GM12891 (cell line): Measurements from ENCODE around the gene TP53I11.

Experiments
- DNase-seq: peaks from one replicate; pipeline ENCODE4 v3.0.0; 2011; ENCODE audit warnings: low spot score; ENCODE audit not compliant: insufficient read length
- FAIRE-seq: peaks from 2 replicates; lab custom pipeline; 2011; peaks lifted over from hg19 to GRCh38; lab: Jason Lieb, UNC
- PAX5 ChIP-seq: IDR thresholded peaks from 2 replicates; pipeline ENCODE4 v1.6.1; 2011; ENCODE audit warnings: low read length, moderate library complexity, mild to moderate bottlenecking; ENCODE audit not compliant: insufficient read depth, severe bottlenecking
- POLR2A ChIP-seq: IDR thresholded peaks from 2 replicates; pipeline ENCODE4 v1.6.1; 2011; ENCODE audit warnings: low read depth, low read length, control low read depth
- POLR2AphosphoS5 ChIP-seq: IDR thresholded peaks from 2 replicates; pipeline ENCODE4 v1.6.1; 2011; ENCODE audit warnings: low read depth, low read length, control low read depth
- POU2F2 ChIP-seq: IDR thresholded peaks from 2 replicates; pipeline ENCODE4 v1.6.1; 2011; ENCODE audit warnings: low read depth, mild to moderate bottlenecking, control low read depth, low read length, moderate library complexity
- SPI1 ChIP-seq: IDR thresholded peaks from 2 replicates; pipeline ENCODE4 v1.6.1; 2011; ENCODE audit warnings: low read depth, low read length, control low read depth
- TAF1 ChIP-seq: IDR thresholded peaks from 2 replicates; pipeline ENCODE4 v1.6.1; 2011; ENCODE audit warnings: low read depth, low read length, control low read depth

TP53I11 gene

DNA sequence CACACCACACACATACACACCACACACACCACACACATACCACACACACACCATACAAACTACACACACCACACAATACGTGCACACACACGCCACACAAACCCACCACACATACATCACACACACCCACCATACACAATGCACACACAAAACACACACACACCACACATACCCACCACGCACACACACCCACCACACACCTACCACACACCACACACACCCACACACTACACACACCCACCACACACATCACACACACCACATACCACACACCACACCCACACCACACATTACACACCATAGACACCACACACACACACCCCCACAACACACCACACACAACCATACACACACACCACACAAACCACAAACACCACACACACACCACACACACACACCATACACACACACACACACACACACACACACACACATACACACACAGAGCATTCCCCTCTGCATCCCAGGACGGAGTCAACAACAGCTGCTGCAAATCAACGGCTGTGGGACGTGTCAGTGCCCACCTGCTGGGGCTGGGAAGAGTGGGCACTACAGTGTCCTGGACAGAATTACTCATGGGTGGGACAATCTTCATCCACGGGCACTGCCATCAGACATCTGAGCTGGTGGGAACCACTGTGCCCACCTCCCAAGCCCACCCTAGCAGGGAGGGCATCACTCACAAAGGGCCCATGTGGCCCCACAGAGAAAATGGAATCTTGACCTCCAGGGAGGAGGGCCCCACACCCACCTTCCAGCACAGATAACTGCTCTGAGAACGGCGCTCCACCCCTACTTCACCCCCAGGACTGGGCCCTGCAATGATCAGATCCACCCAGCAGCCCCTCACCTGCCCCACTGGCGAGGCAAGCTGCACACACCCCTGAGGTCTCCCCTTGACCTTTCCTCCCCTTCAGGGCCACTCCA, 8.4 kb downstream of the TP53I11 start:
- TF ChIP-seq POU2F2 = no peak
- peak; percentile 91 for FAIRE-seq
- DNase-seq = no peak

DNA sequence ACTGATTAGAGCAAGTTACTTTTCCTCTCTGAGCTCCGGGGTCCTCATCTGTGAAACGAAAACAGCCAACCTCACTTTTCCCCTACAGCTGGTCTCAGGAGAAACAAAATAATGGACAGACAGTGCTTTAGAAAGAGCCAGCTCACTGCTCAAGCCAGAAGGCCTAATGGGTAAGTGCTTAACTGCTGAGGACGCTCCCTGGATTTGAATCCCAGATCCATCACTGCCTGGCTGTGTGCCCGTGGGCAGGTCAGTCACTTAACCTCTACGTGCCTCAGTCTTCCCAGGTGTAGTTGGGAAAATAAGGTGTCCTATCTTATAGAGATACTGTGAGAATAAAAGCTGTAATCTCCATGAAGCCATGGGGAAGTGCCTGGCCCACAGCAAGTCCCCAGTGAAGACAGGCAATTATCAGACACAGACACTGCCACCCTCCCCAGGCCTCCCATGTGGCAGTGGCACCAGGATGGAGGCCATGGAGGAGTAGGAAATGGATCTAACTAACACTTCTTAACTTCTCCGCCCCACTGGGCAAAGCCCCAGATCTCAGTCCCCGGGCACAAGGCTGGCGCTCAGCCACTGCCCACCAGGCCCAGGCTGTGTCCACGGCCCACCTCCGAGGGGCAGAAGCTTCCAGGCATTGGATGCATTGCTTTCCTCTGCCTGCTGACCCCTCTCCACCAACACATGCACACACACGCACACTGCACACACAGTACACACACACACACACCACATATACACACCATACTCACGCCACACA, 9.2 kb downstream of the TP53I11 start:
- DNase-seq (no peak), FAIRE-seq (no peak)
- no peak for TF ChIP-seq POLR2AphosphoS5
- TF ChIP-seq PAX5 = no peak
- TF ChIP-seq TAF1 = no peak
- no peak for TF ChIP-seq SPI1
- no peak for TF ChIP-seq POU2F2
- no peak for TF ChIP-seq POLR2A

DNA sequence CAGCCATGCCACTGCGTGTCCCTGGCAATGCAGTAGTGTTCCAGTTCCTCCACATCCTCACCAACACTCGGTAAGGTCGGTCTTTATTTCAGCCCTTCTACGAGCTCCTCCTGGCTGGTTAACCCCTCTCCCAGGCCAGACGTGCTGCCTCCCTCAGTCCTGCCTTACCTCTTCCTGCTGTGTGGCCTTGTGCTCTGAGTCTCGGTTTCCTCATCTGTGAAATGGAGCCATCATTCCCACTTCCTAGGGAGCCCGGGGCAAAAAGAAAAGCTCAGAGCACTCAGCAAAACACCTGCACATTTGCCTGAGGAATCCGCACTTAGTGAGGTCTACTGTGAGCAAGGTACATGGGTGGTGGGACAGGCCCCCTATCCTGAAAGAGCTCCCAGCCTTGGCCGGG, 9.8 kb downstream of the TP53I11 start:
- TF ChIP-seq SPI1 = no peak
- TF ChIP-seq POLR2AphosphoS5 = no peak
- TF ChIP-seq POLR2A = no peak
- TF ChIP-seq TAF1 = no peak
- TF ChIP-seq PAX5 = no peak
- TF ChIP-seq POU2F2 = no peak
- no peak for DNase-seq

DNA sequence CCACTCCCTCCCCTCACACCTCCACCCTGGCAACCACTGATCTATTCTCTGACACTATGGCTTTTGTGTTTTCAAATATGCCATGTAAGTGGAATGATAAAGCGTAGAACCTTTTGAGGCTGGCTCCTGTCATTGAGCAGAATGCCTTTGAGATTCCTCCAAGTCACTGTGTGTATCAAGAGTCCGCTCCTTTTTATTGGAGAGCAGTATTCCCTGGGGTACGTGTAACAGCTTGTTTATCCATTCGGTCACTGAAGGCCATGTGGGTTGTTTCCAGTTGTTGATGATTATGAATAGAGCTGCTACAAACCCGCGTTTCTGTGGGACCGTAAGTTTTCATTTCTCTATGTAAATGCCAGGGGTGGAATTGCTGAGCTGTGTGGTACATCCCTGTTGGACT, 10.3 kb downstream of the TP53I11 start:
- FAIRE-seq (no peak), DNase-seq (no peak)
- TF ChIP-seq PAX5 (no peak), POLR2AphosphoS5 (no peak), SPI1 (no peak), TAF1 (no peak), POU2F2 (no peak), POLR2A (no peak)

More for the DNA sequence above, 9.8 kb downstream of the TP53I11 start:
- no peak for FAIRE-seq

DNA sequence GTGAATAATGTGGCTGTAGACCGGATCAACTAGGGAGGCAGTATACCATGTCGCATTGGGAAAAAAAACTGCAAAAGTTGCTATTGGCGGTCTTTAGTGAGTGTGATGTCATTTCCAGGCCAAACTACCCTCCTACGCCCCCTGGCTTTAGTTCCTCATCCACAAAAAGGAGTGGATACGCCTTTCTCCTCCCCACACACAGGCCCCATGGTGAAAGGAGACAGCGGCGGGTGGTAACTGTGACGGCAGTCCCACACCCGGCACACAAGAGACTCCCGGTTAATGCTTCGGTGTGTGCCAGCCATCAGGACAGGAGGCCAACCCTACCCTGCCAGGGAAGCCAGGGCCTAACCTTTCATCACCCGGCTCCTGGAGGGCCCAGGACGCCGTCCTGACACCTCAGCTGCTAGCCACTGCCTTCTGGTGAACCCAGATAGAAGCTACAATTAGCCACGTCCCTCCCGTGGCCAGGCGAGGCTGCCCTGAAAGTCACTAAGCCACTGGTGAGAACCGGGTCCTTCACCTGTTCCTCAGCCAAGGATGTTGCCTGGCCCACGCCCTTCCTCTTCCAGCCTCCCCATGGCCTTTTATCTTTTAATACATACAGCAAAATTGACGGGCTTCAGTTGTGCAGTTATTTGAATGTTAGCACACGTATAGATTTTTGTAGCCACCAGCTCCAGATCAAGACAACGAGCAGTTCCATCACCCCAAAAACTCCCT, 10.8 kb downstream of the TP53I11 start:
- TF ChIP-seq SPI1 (no peak), POLR2A (no peak), TAF1 (no peak), PAX5 (no peak), POU2F2 (no peak), POLR2AphosphoS5 (no peak)
- DNase-seq (no peak), FAIRE-seq (no peak)

DNA sequence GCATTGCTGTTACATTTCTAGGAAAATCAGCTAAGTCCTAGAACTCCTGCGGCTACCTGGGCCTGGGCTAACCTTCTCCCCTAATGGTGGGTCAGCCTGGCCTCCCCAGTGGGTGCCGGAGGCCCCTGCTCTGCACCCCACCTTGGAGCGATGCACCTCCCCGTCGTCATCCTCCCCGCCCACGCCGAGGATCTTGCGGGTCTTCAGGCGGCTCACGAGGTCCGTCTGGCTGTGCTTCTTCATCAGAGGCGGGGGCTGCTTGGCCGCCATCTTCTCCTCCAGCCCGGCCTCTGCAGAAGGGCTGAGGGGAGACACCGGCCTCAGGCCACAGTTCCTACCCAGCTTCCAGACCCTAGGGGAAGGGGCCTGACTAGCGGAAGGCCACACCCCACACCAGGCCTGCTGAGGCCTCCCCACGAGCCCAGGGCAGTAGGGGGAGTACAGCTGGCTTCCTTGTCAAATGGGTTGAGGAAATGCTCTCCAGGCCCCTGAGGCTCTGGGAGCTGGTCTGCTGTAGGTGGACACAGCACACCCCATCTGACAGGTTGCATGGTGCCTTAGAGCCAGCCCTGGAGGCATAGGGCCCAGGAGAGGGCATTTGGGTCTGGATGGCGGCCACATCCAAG, 12.5 kb downstream of the TP53I11 start:
- no peak for FAIRE-seq
- no peak for TF ChIP-seq POLR2A
- no peak for TF ChIP-seq PAX5
- no peak for TF ChIP-seq SPI1
- no peak for TF ChIP-seq POU2F2
- TF ChIP-seq TAF1 = no peak
- TF ChIP-seq POLR2AphosphoS5 = no peak

DNA sequence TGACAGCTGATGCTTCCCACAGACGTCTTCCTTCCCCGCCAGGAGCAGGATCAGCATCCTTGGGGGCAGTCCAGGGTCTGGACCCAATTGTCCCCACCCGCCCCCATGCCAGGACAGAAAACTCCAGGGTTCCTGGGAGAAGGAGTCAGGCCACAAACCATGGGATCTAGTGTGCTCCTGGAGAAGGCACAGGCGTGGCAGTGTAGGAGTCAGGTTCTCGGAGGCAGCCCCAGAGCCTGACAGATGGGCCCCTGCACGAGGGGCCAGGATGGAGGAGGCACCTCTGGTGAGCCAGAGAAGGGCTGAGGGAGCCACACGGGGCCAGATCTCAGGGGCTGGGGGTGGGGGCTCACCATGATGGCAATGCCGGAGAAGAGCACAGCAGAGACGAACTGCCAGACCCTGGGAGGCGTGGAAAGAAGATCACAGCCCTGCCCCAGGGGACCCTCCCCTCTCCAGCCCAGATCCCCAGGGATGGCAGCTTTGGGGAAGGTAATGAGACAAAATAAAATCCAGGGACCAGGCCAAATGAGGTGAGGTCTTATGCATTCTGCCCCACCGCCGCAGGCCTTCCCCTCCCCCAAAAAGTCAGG, 13.6 kb downstream of the TP53I11 start:
- DNase-seq (no peak), FAIRE-seq (no peak)
- TF ChIP-seq POU2F2 (no peak), POLR2AphosphoS5 (no peak)

More for the DNA sequence above, 12.5 kb downstream of the TP53I11 start:
- no peak for DNase-seq

DNA sequence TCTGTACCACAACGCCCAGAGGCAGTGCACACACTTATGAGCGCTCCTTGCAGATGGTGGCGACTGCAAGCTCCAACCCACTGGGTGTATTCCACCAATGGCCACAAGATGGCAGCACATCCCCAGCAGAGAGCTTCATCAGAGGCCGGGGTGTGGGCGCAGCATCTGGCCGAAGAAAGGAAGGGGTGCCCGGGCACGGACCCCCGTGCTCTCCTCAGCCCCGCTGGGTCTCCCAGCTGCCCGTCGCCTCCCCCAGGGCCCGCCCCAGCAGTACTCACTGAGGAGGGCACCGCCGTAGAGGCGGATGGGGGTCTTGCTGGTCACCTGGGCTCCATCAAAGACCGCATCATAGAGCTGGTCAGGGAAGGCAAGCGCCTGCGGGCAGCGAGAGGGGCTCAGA, 14.2 kb downstream of the TP53I11 start:
- FAIRE-seq = peak; percentile 85

More for the DNA sequence above, 14.2 kb downstream of the TP53I11 start:
- DNase-seq = peak; percentile 84
- TF ChIP-seq POU2F2 = no peak; the same call in 1 of the 2 replicates
- no peak for TF ChIP-seq POLR2A
- TF ChIP-seq POLR2AphosphoS5 = no peak
- TF ChIP-seq PAX5 = no peak
- TF ChIP-seq SPI1 = no peak
- no peak for TF ChIP-seq TAF1
